SU-DHL-6 (cell line): ENCODE results near the gene NAV2.

ENCODE experiments used
- CTCF ChIP-seq: fragments of 200-600 bp; sonication (generic); IDR thresholded peaks from one replicate; pipeline ENCODE4 v1.5.1; 2017; ENCODE audit warnings: antibody characterized with exemption, mild to moderate bottlenecking, low read length, moderate library complexity; ENCODE audit not compliant: insufficient read depth, poor library complexity, severe bottlenecking
- EZH2phosphoT487 ChIP-seq: fragments of 200-600 bp; sonication (generic), shearing (Covaris generic); conservative IDR thresholded peaks from 2 replicates; pipeline ENCODE4 v1.6.1; 2018; ENCODE audit warnings: mild to moderate bottlenecking, antibody characterized with exemption, low read length, moderate library complexity, mixed read lengths

- TF ChIP-seq CTCF (no peak), EZH2phosphoT487 (no peak)
These were observed 331.4 kb downstream of the NAV2 start for GRCh38 chr11:20043992-20044391.
